Measurements from ENCODE around the gene ABCC3.
"Not testable (repeated sequence)": the region's sequence is repeated elsewhere in the genome, so short reads cannot be mapped to it uniquely, and the experiment has no call there.

ABCC3 gene

DNA sequence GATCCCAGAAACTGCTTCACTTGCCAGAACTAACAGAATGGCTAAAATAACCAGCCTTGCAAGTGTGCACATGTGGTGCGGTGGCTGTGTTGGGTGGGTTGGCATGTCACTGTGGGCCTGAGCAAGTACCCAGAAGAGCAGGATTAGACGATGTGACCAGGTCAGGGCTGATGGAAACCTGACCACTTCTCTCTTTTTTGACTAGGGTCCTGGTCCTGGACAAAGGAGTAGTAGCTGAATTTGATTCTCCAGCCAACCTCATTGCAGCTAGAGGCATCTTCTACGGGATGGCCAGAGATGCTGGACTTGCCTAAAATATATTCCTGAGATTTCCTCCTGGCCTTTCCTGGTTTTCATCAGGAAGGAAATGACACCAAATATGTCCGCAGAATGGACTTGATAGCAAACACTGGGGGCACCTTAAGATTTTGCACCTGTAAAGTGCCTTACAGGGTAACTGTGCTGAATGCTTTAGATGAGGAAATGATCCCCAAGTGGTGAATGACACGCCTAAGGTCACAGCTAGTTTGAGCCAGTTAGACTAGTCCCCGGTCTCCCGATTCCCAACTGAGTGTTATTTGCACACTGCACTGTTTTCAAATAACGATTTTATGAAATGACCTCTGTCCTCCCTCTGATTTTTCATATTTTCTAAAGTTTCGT lies 56.3 kb downstream of the ABCC3 start:
- peaks cover 22% of the 10 kb centered on the region for H3K36me3 Mint-ChIP-seq (ENCODE audit: low read depth)
- no peaks in the 10 kb centered on the region for H3K4me1 Mint-ChIP-seq (ENCODE audit: low read depth)
- no peaks in the 10 kb centered on the region for H3K9me3 Mint-ChIP-seq
- peaks cover 5% of the 10 kb centered on the region for H3K27me3 Mint-ChIP-seq (ENCODE audit: low read depth)
- H3K4me3 Mint-ChIP-seq: no peak overlapping the region
- no peak for DNase-seq (ENCODE audit: low spot score)
- no peak overlapping the region for H3K27ac Mint-ChIP-seq

DNA sequence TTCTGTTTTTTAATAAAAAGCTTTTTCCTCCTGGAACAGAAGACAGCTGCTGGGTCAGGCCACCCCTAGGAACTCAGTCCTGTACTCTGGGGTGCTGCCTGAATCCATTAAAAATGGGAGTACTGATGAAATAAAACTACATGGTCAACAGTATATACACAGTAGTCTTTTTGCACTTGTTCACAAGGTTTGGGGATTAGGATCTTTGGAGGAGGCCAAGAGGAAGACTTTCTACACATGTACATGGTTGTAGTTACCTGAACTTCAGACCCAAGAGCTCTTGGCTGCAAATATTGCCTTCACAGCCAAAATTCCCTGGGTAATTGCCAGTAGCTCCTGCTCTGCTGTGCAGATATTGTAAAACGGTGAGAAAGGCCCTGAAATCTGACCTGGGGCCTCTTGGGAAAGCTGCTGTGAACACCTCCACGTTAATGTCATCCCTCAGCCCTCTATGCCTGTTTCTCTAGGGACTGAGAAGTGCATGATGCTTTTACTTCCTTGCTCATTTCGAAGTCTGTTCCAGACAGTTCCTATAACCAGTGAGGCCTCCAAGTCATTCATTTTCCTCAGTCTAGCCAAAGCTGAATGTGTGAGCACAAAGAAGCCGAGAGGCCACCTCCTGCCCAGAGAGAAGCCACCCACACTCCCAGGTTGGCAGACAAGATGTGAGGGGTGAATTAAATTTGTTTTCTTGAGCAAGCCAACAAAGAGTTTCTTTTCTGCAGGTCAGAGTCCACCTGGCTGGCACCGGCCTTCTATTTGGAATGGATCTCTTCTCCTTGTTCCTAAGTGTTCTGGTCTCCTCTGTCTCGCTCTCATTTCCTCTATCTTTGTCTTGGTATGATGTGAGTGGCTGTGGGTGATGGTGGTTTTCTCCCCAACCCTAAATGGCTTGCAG lies 57.1 kb downstream of the ABCC3 start:
- Mint-ChIP-seq H3K9me3 (no peaks in the 10 kb centered on the region), H3K27me3 (ENCODE audit: low read depth) (peaks cover 3% of the 10 kb centered on the region), H3K27ac (no peak overlapping the region), H3K4me3 (no peak overlapping the region), H3K4me1 (ENCODE audit: low read depth) (no peaks in the 10 kb centered on the region), H3K36me3 (ENCODE audit: low read depth) (peaks cover 30% of the 10 kb centered on the region)
- no peak for DNase-seq (ENCODE audit: low spot score)

DNA sequence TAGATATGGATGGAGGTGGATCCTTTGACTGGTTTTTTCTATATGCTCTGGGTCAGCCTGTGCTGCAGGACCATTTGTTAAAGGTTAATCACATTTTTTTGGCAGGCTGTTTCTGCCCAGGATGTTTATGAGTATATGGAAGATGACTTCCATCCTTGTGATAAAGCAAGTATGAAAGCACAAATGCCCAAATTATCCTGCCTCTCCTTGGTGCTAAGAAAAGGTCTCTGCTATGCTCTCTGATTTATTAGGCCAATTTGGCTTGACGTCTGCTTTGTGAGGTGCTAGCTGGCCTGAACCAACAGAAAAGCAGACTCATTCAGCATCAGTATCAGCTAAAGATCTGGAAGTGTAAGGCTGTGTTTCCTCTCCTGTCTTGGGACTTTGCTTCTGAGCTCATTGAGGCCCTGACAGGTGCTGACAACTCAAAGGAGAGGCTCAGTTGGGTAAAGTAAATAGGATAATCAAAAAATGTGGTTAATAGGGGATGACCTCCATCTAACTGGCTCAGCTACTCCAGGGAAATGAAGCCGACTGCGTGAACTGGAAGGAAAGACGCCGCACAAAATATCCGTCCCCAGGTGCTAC lies 57.9 kb downstream of the ABCC3 start:
- H3K4me3 Mint-ChIP-seq: no peak overlapping the region
- H3K4me1 Mint-ChIP-seq (ENCODE audit: low read depth): peaks cover 4% of the 10 kb centered on the region
- peaks cover 38% of the 10 kb centered on the region for H3K36me3 Mint-ChIP-seq (ENCODE audit: low read depth)
- no peak for DNase-seq (ENCODE audit: low spot score)
- H3K9me3 Mint-ChIP-seq: no peaks in the 10 kb centered on the region
- no peaks in the 10 kb centered on the region for H3K27me3 Mint-ChIP-seq (ENCODE audit: low read depth)
- no peak overlapping the region for H3K27ac Mint-ChIP-seq

DNA sequence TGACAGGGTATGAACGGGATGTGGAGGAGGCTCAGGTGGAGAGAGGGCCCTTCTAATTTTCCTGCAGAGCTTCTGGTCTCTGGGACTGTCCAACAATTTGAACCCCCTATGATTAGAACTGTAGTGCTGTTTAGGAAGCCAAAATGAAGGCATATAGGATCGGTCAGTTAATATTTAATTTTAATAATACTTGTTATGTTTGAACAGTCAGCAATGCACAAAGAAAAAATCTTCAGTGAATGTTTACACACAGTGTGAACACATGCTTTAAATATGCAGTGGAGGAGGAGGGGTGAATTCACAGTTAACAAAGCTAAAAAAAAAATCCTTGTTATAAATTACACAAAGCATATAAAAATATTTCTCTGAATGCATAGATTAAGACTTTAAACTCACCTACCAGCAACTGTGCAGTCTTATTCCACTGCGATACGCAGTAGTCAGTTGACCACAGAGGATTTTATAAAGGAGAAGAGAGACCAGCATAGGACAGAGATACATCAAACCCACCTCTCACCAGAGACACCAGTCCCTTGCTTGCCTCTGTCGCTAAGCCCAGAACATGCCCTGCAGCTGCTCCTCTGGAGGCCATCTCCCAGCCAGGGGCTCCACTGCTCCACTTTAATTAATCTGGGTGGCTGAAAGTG lies 58.5 kb downstream of the ABCC3 start:
- H3K27me3 Mint-ChIP-seq (ENCODE audit: low read depth): no peaks in the 10 kb centered on the region
- peaks cover 9% of the 10 kb centered on the region for H3K4me1 Mint-ChIP-seq (ENCODE audit: low read depth)
- H3K36me3 Mint-ChIP-seq (ENCODE audit: low read depth): peaks cover 42% of the 10 kb centered on the region
- H3K9me3 Mint-ChIP-seq: no peaks in the 10 kb centered on the region
- no peak overlapping the region for H3K27ac Mint-ChIP-seq
- H3K4me3 Mint-ChIP-seq: no peak overlapping the region
- DNase-seq (ENCODE audit: low spot score): no peak

DNA sequence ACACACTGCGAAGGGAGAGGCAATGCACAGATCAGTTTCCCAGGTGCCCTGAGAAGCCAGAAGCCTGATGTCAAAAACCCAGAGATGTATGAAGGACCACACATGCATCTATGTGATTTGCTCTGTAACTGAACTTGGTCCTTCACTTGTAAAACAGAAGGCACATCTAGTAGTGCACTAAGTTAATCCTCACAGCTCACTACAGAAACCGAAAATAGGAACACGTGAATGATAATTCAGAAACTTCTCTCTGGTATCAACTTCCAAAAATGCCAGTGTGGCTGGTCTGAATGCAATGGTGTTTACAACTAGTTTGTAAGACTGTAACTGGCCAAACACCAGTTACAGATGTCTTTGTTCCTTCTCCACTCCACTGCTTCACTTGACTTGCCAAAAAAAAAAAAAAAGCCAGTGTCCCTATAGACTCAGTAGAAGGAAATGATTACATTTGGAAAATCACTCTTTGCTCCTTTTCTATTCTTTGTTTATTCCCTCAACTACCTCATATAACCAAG lies 61.7 kb downstream of the ABCC3 start:
- Mint-ChIP-seq H3K9me3 (no peaks in the 10 kb centered on the region), H3K36me3 (ENCODE audit: low read depth) (peaks cover 56% of the 10 kb centered on the region), H3K4me1 (ENCODE audit: low read depth) (peaks cover 15% of the 10 kb centered on the region), H3K27ac (no peak overlapping the region), H3K27me3 (ENCODE audit: low read depth) (no peaks in the 10 kb centered on the region), H3K4me3 (no peak overlapping the region)
- no peak for DNase-seq (ENCODE audit: low spot score)

DNA sequence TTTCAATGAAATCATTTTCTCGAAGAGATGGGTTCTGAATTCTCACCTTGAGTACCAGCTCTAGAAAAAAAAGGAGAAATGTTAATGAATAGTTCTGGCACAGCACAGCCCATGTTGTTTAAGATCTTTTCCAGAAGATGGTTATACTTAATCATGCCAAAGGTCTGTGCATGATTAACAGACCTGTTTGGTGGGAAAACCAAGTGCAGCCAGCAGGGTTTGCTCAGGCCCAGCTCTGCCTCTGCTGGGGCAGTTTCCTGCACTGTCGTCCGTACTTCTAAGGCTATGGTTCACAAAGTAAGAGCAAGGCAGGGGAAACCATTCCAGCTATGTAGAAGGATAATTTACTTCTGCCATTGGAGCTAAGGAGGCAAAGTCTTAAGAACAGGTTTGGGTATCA lies 62.4 kb downstream of the ABCC3 start:
- Mint-ChIP-seq H3K4me1 (ENCODE audit: low read depth) (peaks cover 17% of the 10 kb centered on the region), H3K27ac (peak overlapping the region; percentile 1), H3K9me3 (no peaks in the 10 kb centered on the region), H3K27me3 (ENCODE audit: low read depth) (no peaks in the 10 kb centered on the region), H3K4me3 (no peak overlapping the region), H3K36me3 (ENCODE audit: low read depth) (peaks cover 59% of the 10 kb centered on the region)
- DNase-seq (ENCODE audit: low spot score): no peak

DNA sequence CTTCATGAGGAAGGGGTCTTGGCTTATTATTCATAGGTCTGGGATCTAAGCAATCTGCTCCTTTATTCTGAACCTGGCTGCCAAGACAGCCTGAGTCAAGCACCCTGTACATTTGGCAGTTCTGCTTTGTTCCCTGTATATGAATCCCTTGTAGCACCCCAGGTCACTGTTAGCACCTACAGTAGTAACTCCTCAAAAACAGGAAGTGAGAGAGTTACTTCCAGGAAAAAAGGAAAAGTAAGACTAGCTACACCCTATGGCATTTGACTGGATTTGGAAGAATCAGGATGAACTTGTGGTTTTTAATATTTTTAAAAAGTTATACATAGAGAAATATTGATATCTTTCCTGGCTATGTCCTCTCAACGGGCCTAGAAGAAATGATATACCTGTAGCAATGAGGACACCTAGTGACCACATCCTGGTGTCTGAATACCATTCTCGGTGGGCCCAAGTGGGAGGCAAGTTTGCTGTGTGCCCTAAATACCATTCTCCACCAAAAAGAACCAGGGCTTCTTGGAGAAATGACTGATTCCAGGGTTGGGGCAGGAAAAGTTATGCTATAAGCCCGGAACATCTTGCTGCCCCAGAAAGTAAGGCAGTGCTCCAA lies 63.1 kb downstream of the ABCC3 start:
- no peaks in the 10 kb centered on the region for H3K27me3 Mint-ChIP-seq (ENCODE audit: low read depth)
- no peak for DNase-seq (ENCODE audit: low spot score)
- H3K9me3 Mint-ChIP-seq: no peaks in the 10 kb centered on the region
- peak overlapping the region; percentile 19 for H3K27ac Mint-ChIP-seq
- peaks cover 17% of the 10 kb centered on the region for H3K4me1 Mint-ChIP-seq (ENCODE audit: low read depth)
- H3K36me3 Mint-ChIP-seq (ENCODE audit: low read depth): peaks cover 55% of the 10 kb centered on the region
- H3K4me3 Mint-ChIP-seq: no peak overlapping the region

DNA sequence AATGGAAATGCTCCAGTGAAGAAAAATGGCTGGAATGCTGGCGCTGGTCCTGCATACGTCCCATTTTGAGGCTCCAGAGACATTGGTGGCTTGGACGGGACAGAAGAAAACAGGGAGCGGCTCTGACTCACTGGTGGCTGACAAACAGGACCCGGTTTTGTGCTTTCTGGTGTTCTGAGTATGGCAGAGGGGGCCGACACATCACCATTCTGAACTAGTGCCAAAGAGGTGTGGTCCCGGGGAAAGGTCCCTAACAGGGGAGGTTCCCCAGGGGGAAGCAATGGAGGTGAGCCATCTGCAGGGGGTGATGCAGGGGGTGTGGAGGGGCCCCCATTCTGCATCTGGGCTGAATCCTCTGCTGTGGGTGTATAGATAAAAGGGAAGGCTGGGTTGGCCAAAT lies 64.7 kb downstream of the ABCC3 start:
- DNase-seq (ENCODE audit: low spot score): no peak
- peaks cover 26% of the 10 kb centered on the region for H3K4me1 Mint-ChIP-seq (ENCODE audit: low read depth)
- H3K27me3 Mint-ChIP-seq (ENCODE audit: low read depth): no peaks in the 10 kb centered on the region
- H3K36me3 Mint-ChIP-seq (ENCODE audit: low read depth): peaks cover 56% of the 10 kb centered on the region
- no peak overlapping the region for H3K27ac Mint-ChIP-seq
- no peaks in the 10 kb centered on the region for H3K9me3 Mint-ChIP-seq
- no peak overlapping the region for H3K4me3 Mint-ChIP-seq

DNA sequence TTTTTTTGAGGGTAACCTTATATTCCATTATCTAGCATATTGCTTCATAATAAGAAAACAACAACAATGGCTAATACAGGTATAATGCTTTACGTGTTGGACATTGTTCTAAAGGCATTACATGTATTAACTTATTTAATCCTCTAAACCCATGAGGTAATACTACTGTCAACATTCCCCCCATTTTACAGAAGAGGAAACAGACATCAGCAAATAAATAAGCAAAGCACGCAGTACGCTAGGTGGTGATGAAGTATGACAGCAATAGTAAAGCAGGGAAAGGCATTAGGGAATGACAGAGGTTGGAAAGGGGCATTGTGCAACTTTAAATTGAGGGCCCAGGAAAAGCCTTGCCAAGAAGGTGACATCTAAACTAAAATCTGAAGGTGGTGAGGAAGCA lies 68.5 kb downstream of the ABCC3 start:
- Mint-ChIP-seq H3K27ac (no peak overlapping the region), H3K4me3 (no peak overlapping the region), H3K27me3 (ENCODE audit: low read depth) (no peaks in the 10 kb centered on the region), H3K4me1 (ENCODE audit: low read depth) (peaks cover 25% of the 10 kb centered on the region), H3K9me3 (no peaks in the 10 kb centered on the region), H3K36me3 (ENCODE audit: low read depth) (peaks cover 36% of the 10 kb centered on the region)
- DNase-seq (ENCODE audit: low spot score): no peak

DNA sequence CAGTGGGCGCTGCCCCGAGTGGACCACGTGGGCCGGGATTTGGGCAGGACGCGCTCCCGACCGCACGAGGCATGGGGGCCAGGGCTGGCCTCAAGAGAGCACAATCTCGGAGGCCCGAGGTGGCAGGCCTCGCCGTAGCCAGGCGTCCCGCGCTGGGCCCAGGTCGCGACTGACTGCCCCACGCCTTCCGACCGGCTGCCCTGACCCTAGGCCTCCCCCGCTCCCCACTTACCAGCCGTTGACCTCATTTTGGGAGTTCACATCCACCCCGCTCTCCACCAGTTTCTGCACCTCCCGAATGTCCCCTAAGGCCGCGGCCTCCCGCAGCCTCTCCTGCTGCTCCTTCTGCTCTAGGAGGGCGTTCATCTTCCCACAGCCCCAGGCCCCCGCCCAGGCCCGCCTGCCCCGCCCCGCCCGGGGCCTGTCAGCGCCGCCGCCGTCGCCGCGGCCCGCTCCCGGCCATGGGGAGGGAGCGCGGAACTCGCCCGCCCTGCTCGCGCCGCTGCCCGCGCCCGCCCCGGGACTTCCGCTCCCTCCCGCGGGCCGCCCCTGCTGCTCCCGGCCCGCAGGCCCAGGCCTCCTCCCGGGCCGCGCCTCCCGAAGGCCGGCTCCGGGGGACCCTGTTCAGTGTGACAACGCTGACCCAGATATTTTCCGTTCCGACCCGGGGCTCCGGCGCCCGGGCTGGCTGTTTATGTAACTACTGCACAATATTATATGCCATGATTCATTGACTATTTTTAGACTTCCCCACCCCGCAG lies 72.8 kb downstream of the ABCC3 start, which contains the start of gene ANKRD40:
Gene ANKRD40 (minus strand): TSS at position 626 of the 761 bp plus-strand sequence. CDS start 260 bp downstream, at position 366.
- H3K27me3 Mint-ChIP-seq (ENCODE audit: low read depth): peaks cover 3% of the 10 kb centered on the region
- peak within 1 kb of the TSS; percentile 94 for H3K4me3 Mint-ChIP-seq
- H3K4me1 Mint-ChIP-seq (ENCODE audit: low read depth): peaks cover 30% of the 10 kb centered on the region
- DNase-seq (ENCODE audit: low spot score): peak; percentile 92
- peaks cover 17% of the 10 kb centered on the region for H3K36me3 Mint-ChIP-seq (ENCODE audit: low read depth)
- no peaks in the 10 kb centered on the region for H3K9me3 Mint-ChIP-seq
- H3K27ac Mint-ChIP-seq: peak within 1 kb of the TSS; percentile 97

DNA sequence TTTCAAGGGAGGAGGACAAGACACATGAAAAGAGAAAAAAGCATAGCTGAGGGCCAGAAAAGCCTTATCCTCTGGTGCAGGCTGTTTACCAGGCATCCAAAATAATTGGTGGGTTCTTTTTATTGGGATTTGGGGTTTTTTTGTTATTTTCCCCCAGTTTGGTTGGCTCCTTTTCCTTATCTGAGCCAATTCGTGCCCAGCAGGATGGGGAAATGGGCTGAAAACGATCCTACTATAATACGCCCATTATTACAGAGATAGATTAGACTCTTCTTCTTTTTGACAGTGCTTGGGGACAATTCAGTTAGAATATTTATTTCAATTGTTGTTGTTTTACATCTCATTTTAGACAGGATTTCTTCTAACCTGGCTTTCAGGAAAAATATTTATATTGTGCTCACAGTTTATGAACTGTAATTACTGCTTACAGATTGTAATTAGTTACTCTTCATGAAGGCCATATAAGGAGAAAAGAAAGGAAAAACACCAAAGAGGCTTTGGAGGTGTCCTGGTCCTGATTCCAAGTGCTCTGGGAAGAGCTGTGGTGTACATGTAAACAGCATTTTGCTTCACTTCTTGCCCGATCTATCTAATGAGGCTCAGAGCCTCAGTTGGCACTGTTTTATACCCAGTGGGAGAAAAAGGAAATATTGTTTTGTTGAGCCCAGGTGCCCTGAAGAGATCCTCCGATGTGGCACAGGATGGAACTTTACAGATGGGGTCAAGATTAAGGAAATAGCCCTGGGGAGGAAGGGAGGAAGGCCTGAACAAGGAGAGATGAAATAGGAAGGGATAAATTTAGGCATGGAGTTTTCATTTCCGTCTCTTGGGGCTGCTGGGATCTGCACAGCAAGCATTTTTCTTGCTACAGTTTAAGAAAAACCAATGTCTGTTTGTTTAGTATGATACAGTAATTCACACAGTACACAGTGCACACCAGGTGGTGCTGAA lies 73.6 kb downstream of the ABCC3 start:
- no peaks in the 10 kb centered on the region for H3K9me3 Mint-ChIP-seq
- peaks cover 29% of the 10 kb centered on the region for H3K4me1 Mint-ChIP-seq (ENCODE audit: low read depth)
- peaks cover 16% of the 10 kb centered on the region for H3K36me3 Mint-ChIP-seq (ENCODE audit: low read depth)
- no peak for DNase-seq (ENCODE audit: low spot score)
- H3K27me3 Mint-ChIP-seq (ENCODE audit: low read depth): peaks cover 5% of the 10 kb centered on the region
- peak overlapping the region; percentile 95 for H3K27ac Mint-ChIP-seq
- H3K4me3 Mint-ChIP-seq: peak overlapping the region; percentile 91

DNA sequence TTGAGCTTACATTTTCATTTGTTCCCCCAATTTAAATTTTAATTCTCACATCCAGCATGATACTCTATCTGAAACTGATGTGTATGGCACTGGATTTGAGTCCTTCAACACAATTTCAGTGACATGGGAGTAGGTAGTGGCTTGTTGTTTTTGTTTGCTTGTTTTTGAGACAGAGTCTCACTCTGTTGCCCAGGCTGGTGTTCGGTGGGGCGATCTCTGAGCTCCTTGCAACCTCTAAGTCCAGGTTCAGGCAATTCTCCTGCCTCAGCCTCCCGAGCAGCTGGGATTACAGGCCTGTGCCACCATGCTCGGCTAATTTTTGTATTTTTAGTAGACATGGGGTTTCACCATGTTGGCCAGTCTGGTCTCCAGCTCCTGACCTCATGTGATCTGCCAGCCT lies 74.4 kb downstream of the ABCC3 start:
- H3K27me3 Mint-ChIP-seq (ENCODE audit: low read depth); H3K36me3 Mint-ChIP-seq (ENCODE audit: low read depth); H3K9me3 Mint-ChIP-seq; DNase-seq (ENCODE audit: low spot score): not testable (repeated sequence)
- peak overlapping the region; percentile 91 for H3K4me3 Mint-ChIP-seq
- H3K4me1 Mint-ChIP-seq (ENCODE audit: low read depth): peaks cover 22% of the 10 kb centered on the region
- H3K27ac Mint-ChIP-seq: peak overlapping the region; percentile 95

Measured in T-helper 2 cell treated with Interferon-gamma antibody and Interleukin-4, amounts not matched to agents 5 μg/mL and 100 μg/mL, for 36 hours (primary cell).